Vagina (tissue), 2 donors: Measurements from ENCODE around the gene LATS1. TPM values are rescaled to one million over a fixed set of nuclear protein-coding genes. Genes with fewer than 3 reads are reported as not detected.

Experiments used
- DNase-seq, 2 donors: peaks; one replicate each; pipeline ENCODE4 v3.0.0-alpha.2; 2017; ENCODE audit errors: extremely low spot score in 2 of 2
- H3K27ac ChIP-seq: fragments of 200-600 bp; sonication (generic); one replicate; pipeline ENCODE4 v1.5.1; 2019
- H3K27me3 ChIP-seq: fragments of 200-600 bp; sonication (generic); one replicate; pipeline ENCODE4 v1.5.1; 2019
- H3K36me3 ChIP-seq, 2 donors: fragments of 200-600 bp; sonication (generic); one replicate each; pipeline ENCODE4 v1.5.1; 2017 to 2019
- H3K4me1 ChIP-seq: fragments of 200-600 bp; sonication (generic); one replicate; pipeline ENCODE4 v1.5.1; 2019
- H3K4me3 ChIP-seq, 2 donors: fragments of 200-600 bp; sonication (generic); 1 replicate in 1 of 2; 2 replicates in 1 of 2; pipeline ENCODE4 v1.5.1; 2016 to 2019
- H3K9me3 ChIP-seq: fragments of 200-600 bp; sonication (generic); one replicate; pipeline ENCODE4 v1.5.1; 2019
- CTCF ChIP-seq, 3 experiments: fragments of 450-650 bp in 2 of 3; fragments of 200-600 bp in 1 of 3; sonication (generic) in 1 of 3; IDR thresholded peaks; one replicate each; pipeline ENCODE4 v1.5.1; 2017 to 2019; ENCODE audit warnings: antibody characterized with exemption in 3 of 3, mild to moderate bottlenecking in 2 of 3, moderate library complexity in 2 of 3
- POLR2A ChIP-seq, 2 donors: fragments of 450-650 bp; IDR thresholded peaks; one replicate each; pipeline ENCODE4 v1.6.1; 2017; ENCODE audit warnings: antibody characterized with exemption in 2 of 2, mild to moderate bottlenecking in 2 of 2, moderate library complexity in 2 of 2
- POLR2AphosphoS5 ChIP-seq, 2 donors: sonication (generic); formaldehyde crosslinking; IDR thresholded peaks; one replicate each; pipeline ENCODE4 v1.9.0; 2017; ENCODE audit warnings: antibody characterized with exemption in 2 of 2, mild to moderate bottlenecking in 2 of 2, low read depth in 1 of 2; ENCODE audit not compliant: insufficient read depth in 1 of 2
- intact Hi-C: fragments of 100-400 bp; cut with DNase I; formaldehyde crosslinking; loops from one replicate; pipeline ENCODE4 v1.15.1; 2023
- total RNA-seq: library from RNA; depleted of rRNA; stranded (reverse); fragments of >200 nt; gene quantifications from one replicate; pipeline ENCODE4 v1.2.3, GENCODE V29; 2016

Gene LATS1
- total RNA-seq, 1 donor from 2014 or later: 28.0 TPM

GRCh38 chr6:149699150-149699549, 18.8 kb downstream of the LATS1 start:
- no peaks in the 10 kb centered on the region for H3K9me3 ChIP-seq
- H3K36me3 ChIP-seq: peaks cover 0 to 3% of the 10 kb centered on the region in 2 donors
- H3K4me1 ChIP-seq: peaks cover 49% of the 10 kb centered on the region
- intact Hi-C loops: no loop called here
- H3K4me3 ChIP-seq: no peak overlapping the region
- no peak for DNase-seq
- no peak overlapping the region for H3K27ac ChIP-seq
- H3K27me3 ChIP-seq: no peaks in the 10 kb centered on the region
- TF ChIP-seq POLR2AphosphoS5 (IDR thresholded peaks at IDR 0.05; ENCODE audit: insufficient read depth in 1 of 2, low read depth in 1 of 2) (no peak), CTCF (IDR thresholded peaks at IDR 0.05) (no peak), POLR2A (IDR thresholded peaks at IDR 0.05) (no peak)

- DNase-seq: no peak
- no peaks in the 10 kb centered on the region for H3K9me3 ChIP-seq
- TF ChIP-seq POLR2AphosphoS5 (IDR thresholded peaks at IDR 0.05; ENCODE audit: insufficient read depth in 1 of 2, low read depth in 1 of 2): no peak
- TF ChIP-seq CTCF (IDR thresholded peaks at IDR 0.05): no peak
- TF ChIP-seq POLR2A (IDR thresholded peaks at IDR 0.05): no peak
- intact Hi-C loops: no loop called here
- peaks cover 43% of the 10 kb centered on the region for H3K4me1 ChIP-seq
- H3K36me3 ChIP-seq: peaks cover 0 to 13% of the 10 kb centered on the region in 2 donors
- H3K27me3 ChIP-seq: no peaks in the 10 kb centered on the region
- no peak overlapping the region for H3K27ac ChIP-seq
- no peak overlapping the region for H3K4me3 ChIP-seq
These were observed 19.7 kb downstream of the LATS1 start for GRCh38 chr6:149698175-149698574.

- TF ChIP-seq CTCF (IDR thresholded peaks at IDR 0.05): no peak
- TF ChIP-seq POLR2A (IDR thresholded peaks at IDR 0.05): no peak
- TF ChIP-seq POLR2AphosphoS5 (IDR thresholded peaks at IDR 0.05; ENCODE audit: insufficient read depth in 1 of 2, low read depth in 1 of 2): no peak
- H3K36me3 ChIP-seq: peaks cover 0 to 13% of the 10 kb centered on the region in 2 donors
- intact Hi-C loops: no loop called here
- no peak overlapping the region for H3K27ac ChIP-seq
- DNase-seq: no peak
- H3K4me1 ChIP-seq: peaks cover 35% of the 10 kb centered on the region
- no peaks in the 10 kb centered on the region for H3K9me3 ChIP-seq
- H3K27me3 ChIP-seq: no peaks in the 10 kb centered on the region
- H3K4me3 ChIP-seq: no peak overlapping the region
These were observed 21.0 kb downstream of the LATS1 start for GRCh38 chr6:149696901-149697300.

GRCh38 chr6:149694921-149695320, 23.0 kb downstream of the LATS1 start:
- no peak for DNase-seq
- peaks cover 24% of the 10 kb centered on the region for H3K4me1 ChIP-seq
- H3K9me3 ChIP-seq: no peaks in the 10 kb centered on the region
- intact Hi-C loops: no loop called here
- H3K27ac ChIP-seq: no peak overlapping the region
- H3K27me3 ChIP-seq: no peaks in the 10 kb centered on the region
- H3K4me3 ChIP-seq: no peak overlapping the region
- H3K36me3 ChIP-seq: peaks cover 0 to 13% of the 10 kb centered on the region in 2 donors
- TF ChIP-seq POLR2A (IDR thresholded peaks at IDR 0.05) (no peak), CTCF (IDR thresholded peaks at IDR 0.05) (no peak), POLR2AphosphoS5 (IDR thresholded peaks at IDR 0.05; ENCODE audit: insufficient read depth in 1 of 2, low read depth in 1 of 2) (no peak)

GRCh38 chr6:149691201-149691600, 26.7 kb downstream of the LATS1 start:
- H3K27ac ChIP-seq: no peak overlapping the region
- intact Hi-C loops: no loop called here
- H3K9me3 ChIP-seq: no peaks in the 10 kb centered on the region
- TF ChIP-seq POLR2AphosphoS5 (IDR thresholded peaks at IDR 0.05; ENCODE audit: insufficient read depth in 1 of 2, low read depth in 1 of 2) (no peak), CTCF (IDR thresholded peaks at IDR 0.05) (no peak), POLR2A (IDR thresholded peaks at IDR 0.05) (no peak)
- H3K4me3 ChIP-seq: no peak overlapping the region
- no peaks in the 10 kb centered on the region for H3K27me3 ChIP-seq
- H3K4me1 ChIP-seq: peaks cover 5% of the 10 kb centered on the region
- DNase-seq: no peak
- peaks cover 0 to 13% of the 10 kb centered on the region in 2 donors for H3K36me3 ChIP-seq
